ENCODE measurements around the gene TPPP.

The TPPP gene

DNA sequence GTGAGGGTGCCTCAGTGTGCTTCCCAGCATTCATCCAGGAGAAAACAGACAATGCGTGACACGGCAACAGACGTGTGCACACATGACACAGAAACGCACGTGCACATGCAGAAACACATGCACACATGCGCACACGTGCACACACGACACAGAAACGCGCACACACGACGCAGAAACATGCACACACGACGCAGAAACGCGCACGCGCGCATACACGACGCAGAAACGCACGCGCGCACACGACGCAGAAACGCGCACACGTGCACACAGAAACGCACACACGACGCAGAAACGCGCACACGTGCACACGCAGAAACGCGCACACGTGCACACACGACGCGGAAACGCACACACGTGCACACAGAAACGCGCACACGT, 16.5 kb downstream of the TPPP start:
- no peak for DNase-seq

DNA sequence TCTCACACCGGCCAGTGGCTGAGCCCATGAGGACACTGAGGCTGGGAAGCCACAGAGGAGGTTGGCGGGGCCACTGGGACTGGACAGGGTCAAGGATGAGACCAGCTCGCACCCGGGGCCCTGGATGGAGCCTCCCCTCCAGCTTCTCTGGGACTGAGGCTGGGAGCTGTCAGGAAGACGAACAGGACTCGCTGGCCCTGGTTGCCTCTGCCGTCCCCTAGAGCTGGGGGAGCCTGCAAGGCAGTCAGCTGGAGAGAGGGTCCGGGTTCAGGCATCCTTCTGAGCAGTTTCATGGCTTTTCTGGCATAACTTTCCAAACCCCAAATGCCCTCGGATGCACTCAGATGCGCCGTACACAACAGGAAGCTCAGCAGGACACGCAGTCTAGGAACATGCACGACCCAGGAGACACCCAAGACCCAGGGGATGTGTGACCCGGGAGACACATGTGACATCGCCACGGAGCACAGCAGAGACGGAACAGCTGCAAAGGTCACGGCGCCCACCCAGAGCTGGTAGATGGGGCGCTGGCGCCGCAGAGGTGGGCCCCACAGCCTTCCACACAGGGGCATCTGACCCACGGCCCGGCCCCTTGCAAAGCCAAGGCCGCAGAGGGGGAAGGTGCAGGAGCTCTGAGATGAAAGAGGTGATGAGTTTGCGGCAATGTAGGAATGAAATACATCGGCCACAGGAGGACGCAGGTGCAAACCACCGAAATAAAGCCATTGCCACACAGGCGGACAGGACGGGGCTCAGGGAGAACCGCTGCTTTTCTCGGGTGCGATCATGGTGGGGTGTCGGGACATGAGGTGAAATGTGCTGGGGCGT, 17.1 kb downstream of the TPPP start:
- DNase-seq, result no peak

DNA sequence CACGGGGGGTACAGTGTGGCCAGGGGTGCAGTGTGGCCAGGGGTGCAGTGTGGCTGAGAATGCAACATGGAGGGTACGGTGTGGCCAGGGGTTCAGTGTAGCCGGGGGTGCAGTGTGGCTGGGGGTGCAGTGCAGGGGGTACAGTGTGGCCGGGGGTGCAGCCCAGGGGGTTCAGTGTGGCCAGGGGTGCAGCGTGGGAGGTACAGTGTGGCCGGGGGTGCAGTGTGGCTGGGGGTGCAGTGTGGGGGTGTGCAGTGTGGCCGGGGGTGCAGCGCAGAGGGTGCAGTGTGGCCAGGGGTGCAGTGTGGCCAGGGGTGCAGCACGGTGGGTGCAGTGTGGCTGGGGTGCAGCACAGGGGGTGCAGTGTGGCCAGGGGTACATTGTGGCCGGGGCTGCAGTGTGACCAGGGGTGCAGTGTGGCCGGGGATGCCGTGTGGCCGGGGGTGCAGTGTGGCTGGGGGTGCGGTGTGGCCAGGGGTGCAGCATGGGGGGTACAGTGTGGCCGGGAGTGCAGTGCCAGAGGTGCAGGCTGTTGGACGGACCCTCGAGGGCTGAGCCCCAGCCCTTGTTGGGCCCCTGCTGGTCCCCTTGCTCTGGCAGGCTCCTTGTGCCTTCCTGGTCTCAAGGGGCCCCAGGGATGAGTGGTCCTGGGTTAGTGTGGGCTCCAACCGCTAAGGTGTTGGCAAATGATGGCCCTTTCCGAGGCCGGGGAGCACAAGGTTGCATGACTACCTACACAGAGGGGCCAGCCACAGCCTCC, 17.9 kb downstream of the TPPP start:
- no peak for DNase-seq

DNA sequence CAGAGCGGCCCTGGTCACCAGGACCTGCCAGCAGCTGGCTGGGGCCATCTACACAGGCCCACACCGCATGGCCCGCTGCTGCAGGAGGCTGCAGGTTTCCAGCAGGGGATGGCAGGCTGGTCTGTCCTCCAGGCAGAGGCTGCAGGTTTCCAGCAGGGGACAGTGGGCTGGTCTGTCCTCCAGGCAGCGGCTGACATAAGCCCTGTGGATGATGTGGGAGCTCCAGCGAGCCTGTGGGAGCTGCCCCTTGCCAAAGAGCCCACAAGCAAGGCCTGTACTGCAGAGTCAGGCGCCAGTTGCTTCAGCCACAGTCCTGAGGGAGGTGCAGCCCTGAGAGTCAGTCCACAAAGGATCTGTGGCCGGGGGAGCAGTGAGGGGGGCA, 18.5 kb downstream of the TPPP start:
- no peak for DNase-seq

DNA sequence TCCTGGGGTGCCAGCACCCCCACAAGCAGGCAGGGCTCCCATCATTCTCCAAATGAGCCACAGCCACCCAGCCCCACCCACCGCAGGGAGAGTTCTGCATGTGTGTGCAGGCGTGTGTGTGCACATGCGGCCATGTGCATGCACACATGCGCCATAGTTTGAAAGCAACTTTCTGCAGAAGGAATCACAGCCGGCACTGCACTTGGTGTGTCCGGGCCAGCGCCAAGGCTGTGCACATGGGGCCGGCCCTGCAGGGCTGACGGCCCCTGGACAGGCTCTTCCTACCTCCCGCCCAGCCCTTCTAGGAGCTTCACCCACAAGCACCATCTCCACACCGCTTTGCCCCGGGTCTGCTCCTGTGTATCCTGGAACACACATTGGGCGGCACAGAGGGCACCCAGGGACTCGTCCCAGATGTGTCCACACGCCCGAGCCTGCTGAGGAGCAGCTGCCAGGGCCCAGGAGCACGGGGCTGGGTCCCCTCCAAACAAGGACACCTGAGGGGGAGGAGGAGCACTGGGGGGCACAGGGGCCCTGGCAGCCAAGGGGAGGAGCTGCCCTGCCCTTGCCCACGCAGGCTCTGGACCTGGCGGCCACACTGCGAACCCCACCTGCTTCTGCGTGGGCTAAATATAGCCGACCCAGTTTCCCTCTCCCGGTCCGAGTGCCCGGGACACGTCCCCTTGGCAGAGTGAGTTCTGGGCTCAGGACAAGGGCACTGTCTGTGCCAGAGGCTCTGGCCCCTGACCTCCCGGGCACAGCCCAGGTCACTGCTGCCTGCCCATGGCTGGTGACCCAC, 19.1 kb downstream of the TPPP start:
- peak; percentile 30 for DNase-seq

DNA sequence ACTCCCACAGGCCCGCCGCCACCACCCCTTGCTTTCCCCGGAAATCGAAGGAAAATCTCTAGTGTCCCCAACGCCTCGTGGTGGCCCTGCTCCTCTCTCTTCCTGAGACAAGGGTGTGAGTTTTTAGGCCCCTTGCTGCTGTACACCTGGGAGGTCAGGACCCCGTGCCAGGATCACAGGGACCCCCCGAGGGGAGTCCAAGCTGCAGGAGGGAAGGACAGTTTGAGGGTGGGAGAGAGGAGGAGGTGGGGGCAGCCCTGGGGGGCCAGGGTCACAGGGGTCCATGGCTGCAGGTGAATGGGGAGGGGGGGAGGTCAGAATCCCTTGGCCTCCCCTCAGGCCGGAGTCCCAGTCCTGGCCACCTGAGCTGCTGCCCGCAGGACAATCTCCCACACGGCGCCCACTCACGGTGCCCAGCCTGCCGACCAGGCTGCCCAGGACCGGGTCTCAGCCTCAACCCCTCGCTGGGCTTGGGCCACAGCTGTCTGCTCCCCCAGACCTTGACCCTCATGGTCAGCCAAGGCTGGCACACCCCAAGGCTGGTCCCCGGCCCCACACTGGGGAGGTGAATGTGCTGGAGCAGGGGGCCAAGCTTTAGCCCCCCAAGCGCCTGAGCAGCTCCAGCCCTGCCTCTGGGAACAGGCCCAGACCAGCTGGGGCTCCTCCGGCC, 19.9 kb downstream of the TPPP start:
- DNase-seq, result no peak

DNA sequence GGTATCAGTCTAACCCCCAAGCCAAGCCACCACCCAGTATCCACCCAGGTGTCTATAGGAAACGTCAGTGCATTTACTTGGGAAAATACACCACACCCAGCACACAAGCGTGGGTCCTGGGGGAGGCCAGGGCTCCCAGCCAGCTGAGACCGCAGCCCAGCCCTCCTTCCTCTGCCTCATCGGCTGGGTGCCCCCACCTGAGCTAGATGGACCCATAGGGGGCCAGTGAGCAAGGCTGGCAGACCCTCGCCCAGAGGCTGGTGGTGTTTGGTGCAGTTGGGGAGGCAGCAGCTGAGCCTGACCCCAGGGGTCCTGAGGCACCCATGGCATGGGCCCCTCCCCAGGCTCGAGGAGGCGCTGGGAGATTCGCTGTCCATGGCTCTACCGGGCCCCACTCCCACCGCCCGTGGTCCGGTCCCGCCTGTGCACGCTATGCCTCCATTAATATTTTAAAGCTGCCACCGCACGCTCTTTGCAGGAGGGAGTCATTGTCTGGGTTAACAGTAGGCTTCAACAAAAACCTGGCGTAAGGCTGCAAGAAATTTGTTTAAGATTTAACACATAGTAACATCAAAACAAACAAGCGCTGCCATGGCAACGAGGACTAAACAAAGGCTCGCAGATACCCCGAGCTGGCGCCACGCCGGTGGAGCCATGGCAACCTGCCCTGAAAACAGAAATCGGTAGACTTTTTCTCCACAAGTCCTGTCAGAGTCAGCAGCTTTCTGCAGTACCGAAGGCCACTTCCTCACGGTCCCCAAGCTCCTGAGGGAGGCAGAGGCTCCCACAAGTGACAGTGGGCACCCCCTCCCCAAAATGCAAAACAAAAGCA, 20.6 kb downstream of the TPPP start:
- peak; percentile 97 for DNase-seq

DNA sequence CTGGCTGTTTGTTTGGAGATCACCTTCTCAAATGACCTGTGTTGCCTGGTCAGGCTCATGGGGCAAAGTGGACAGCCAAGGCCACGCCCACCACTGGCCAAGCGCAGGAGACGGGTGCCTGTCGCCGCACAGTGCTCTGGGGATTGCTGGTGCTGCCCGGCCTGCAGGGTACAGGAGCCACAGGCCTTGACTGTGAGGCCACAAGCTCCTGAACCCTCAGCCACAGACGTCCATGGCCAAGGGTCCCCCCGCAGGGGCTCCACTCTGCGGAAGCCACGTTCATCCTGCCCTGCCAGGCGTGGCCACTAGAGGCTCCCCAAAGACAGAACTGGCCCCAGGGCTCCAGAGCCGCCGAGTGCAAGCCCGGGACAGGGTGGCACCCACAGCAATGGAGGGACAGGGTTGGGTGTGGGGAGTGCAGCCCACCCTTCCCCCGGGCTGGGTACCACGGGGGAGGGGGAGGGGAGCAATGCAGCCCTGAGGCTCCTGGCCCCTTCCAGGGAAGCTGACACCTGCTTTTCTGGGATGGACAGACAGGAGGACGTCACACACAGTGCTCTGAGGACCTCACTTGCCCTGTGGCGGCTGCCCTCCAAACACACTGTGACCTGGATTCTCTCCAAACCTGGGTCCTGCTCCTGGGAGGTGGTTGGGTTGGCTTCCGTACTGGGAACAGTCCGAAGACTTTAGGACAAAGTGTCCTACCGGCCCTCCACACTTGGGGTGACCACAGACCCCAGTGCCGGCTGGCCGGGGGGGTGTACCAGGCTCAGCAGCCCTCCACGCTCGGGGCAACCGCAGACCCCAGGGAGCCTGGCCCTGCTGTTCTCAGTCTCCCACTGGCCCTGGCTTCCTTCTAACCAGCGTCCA, 21.5 kb downstream of the TPPP start:
- DNase-seq, result peak; percentile 92

DNA sequence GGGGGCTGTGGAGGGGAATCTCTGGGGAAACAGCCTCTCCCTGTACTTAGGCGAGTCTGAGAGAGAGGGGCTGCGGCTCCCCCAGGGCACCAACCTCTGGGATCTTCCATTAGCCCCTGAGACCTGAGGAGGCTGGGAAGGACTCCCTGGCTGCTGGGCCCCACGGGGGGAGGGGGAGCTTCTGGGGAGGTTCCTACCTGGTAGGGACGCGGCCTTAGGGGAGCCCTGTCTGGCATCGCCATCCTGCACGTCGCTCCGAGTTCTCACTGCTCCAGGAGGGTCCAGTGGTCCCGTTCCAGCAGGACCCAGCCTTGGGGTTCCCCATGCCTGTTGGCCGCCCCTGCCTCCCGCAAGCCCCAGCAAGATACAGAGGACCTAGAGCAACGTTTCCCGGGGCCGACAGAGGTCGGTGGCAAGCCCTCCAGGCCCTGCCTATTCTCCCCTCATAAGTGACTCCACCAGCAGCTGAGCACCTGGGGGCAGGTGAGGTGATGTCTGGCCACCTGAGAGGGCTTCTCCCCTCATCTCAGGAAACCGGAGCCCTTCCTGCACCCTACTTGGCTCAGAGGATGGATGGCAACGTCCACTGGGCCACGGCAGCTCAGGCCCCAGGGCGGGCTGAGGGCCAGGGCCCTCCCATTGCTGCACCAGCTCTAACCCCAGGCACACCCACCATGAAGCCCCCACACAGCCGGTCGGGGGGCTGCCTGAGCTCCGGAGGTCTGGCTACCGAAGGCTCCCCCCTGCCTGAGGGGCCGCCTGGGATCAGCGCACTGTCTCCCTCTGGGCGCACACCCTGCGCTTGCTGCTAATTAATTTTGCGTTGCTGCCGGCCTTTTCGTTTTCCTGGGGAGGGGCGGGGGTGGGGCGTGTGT, 22.5 kb downstream of the TPPP start:
- no peak for DNase-seq

DNA sequence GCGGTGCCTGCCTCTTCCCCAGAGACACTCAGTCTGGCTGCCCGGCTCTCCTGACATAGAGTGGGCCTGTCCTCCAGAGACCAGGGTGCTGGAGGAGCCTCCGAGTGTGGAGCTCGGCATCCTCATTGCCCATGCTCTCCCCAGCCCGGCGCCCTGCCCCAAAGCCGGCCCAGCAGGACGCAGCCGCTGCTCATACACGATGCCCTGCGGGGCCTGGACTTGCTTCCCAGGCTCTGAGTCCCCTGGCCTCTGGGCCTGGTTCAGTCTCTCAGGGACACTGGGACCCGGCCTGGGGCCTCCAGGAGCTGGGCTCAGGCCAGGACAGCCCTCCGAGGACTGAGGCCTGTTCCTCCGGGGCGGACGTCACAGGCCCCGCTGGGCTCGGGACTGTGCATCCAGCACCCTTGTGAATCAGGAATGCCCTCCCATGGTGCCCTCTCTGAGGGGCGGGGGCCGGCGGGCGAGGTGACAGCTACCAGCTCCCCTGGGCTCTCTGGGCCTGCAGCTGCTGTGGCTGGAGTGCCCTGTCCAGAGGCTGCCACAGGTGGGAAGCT, 23.2 kb downstream of the TPPP start:
- no peak for DNase-seq

DNA sequence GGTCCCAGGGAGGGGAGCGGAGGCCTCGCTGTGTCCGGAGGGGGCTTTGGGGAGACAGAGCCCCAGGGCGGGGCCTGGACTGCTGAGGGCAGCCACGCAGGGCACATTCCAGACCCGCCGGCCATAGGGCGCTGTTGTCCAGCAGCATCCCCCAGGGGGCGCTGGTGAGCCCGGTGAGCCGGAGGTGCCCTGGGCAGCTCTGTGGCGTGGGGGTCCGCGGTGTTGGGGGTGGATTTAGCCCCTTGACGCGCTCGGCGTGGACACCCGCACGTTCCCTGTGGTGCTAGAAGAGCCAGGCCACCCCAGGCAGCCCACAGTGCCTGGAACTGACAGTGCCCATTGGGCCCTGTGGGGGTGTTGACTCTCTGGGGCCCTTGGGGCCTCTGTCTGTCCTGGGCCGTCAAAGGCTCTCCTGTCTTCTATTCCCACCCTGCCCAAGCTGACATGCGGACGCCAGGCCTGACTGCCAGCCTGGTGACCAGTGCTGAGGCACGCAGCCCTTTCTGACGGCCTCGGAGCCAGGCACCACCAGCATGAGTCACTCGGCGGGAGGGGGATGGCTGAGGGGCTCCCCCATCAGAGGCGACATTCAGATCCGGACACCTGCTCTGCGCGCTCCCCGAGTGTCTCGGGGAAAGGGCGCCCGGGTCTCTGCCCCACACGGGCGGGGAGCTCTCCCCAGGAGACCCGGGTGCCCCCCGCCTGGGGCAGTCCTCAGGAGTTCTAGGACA, 23.9 kb downstream of the TPPP start:
- DNase-seq, result peak; percentile 37

DNA sequence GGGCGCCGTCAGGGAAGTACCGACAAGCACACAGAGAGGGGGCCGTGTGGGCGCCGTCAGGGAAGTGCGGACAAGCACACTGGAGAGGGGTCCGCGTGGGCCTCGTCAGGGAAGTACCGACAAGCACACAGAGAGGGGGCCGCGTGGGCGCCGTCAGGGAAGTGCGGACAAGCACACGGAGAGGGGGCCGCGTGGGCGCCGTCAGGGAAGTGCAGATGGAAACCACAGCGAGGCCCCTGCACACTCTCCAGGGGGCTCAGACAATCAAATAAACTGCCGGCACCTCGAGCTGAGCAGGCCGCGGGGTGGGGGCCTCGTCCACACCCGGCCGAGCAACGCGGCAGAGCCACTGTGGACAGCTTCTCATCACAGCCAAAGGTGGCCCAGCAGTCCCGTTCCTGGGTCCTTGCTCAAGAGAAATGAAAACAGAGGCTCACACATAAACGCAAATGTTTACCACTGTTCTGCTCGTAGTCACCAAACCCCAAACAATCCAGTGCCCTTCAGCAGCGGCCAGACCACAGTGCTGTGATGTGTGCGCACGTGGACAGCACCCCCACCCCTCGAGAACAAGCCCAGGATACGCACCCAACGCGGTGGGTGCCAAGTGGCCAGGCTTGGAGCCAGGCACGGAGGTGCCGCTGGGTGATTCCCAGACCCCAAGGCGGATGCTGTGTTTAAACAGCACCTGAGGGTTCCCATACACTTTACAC, 24.7 kb downstream of the TPPP start:
- DNase-seq, result no peak

DNA sequence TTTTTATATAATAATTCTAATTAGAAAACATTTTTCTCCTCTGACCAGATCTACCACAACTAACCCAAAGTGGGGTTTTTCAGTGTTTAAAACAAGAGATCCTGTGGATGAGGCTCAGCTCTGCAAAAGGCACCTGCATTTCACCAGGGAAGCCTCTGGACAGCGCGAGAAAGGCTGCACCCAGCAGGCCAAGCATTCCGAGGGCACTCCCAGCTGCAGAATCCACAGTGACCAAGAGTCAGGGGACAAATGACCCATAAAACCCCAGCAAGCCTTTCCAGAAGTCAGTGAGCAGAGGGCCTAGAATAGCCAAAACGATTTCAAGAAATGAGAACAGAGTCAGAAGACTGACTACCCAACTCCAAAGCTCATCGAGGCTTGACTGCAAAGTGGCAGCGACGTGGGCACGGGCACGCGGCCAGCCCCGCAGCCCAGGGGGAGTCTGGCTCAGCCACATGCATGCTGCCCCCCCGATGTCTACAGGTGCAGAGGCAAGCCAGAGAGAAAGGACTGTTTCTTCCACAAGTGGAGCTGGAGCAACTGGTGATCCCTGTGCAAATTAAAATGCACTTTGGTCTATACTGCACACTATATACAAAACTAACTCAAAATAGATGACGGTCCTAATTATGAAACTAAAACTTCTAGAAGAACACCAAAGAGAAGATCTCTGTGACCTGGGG, 26.2 kb downstream of the TPPP start:
- no peak for DNase-seq

DNA sequence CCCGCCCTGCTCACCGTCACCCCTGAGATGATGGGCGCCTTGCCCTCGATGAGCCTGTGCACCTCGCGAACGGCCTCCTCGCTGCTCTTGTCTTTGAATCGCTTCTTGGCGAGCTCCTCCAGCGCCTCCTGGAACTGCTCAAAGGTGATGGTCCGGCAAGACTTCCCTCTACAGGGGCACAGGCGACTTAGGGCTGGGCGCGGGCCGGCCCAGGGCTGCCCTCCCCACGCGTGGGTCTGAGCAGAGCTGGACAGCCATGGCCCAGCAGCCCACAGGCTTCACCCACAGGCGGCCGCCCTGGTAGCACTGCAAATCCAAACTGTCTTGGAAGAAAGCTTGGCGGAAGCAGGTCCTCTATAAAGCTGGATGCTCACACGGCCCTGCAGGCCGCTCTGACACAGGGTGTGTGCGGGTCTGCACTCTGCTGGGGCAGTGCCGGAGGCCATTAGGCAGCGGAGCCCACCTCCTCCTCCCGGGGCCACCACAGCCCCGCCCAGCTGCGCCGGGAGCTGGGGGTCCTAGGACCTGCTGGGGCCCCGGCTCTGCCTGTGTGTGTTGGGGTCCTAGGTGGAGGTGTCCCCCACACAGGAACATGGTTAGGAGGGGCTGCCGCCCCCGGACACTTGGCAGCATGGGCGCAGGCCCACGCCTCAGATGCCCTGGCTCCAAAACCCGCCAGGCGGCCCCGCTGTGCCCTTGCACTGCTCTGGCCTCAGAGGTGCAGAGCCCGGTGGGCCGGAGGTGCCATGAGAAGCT, 27.0 kb downstream of the TPPP start:
- DNase-seq, result no peak

DNA sequence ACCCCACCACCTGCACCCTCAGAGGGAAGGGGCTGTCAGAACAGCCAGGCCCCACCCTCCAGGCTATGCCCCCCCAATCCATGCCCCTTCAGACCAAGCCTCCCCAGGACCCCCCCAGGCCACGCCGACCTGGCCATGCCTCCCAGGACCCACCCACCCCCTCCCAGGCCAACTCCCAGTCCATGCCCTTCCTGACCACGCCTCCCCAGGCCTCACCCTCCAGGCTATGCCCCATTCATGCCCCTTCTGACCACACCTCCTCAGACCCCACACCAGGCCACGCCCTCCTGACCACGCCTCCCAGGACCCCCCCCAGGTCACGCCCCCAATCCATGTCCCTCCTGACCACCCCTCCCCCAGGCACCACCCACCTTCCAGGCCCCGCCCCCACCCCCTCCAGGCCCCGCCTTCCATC, 27.6 kb downstream of the TPPP start:
- no peak for DNase-seq

DNA sequence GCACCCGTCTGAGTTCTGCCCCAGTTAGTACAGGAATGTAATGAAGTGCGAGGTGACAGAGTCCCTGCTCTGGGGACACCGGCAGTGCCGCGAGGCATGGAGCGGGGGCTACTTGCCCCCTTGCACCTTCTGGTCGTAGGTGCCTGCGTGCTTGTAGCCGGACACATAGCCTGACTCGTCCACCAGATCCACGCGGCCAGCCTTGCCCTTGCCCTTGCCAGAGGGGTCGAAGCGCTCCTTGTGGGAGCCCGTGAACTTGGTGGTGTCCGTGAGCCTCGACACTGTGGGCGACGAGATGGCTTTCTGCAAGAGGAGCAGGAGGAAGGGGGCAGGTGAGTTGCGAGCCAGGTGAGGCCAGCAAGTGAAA, 28.2 kb downstream of the TPPP start:
- DNase-seq, result no peak

Data from eye (tissue), 1 donor.